Stimulated activated CD8-positive, alpha-beta memory T cell treated with anti-CD3 and anti-CD28 coated beads, Interleukin-4, amount 100 ng/mL, for 1 hour (primary cell): Measurements from ENCODE around the gene CHN2.

Experiments used
- DNase-seq, 2 donors: peaks; one replicate each; pipeline ENCODE4 v3.0.0-alpha.2; 2020; ENCODE audit warnings: low read depth in 2 of 2, low spot score in 1 of 2

The CHN2 gene

GRCh38 chr7:29224726-29225125, 30.2 kb downstream of the CHN2 start:
- DNase-seq = no peak

- DNase-seq = no peak
Measured at GRCh38 chr7:29228289-29229011, 33.9 kb downstream of the CHN2 start.

GRCh38 chr7:29229066-29229465, 34.5 kb downstream of the CHN2 start:
- no peak for DNase-seq

- no peak for DNase-seq
Measured at GRCh38 chr7:29229946-29230345, 35.4 kb downstream of the CHN2 start.

- no peak for DNase-seq
Measured at GRCh38 chr7:29230871-29231345, 36.3 kb downstream of the CHN2 start.

GRCh38 chr7:29231671-29232232, 37.2 kb downstream of the CHN2 start:
- DNase-seq = no peak

GRCh38 chr7:29234438-29234837, 39.9 kb downstream of the CHN2 start:
- DNase-seq = no peak

- DNase-seq = no peak
Measured at GRCh38 chr7:29236071-29236580, 41.6 kb downstream of the CHN2 start.

- no peak for DNase-seq
Measured at GRCh38 chr7:29236649-29237048, 42.1 kb downstream of the CHN2 start.

- no peak for DNase-seq
Measured at GRCh38 chr7:29237489-29237888, 42.9 kb downstream of the CHN2 start.

- no peak for DNase-seq
Measured at GRCh38 chr7:29239638-29240037, 45.1 kb downstream of the CHN2 start.

- no peak for DNase-seq
Measured at GRCh38 chr7:29242265-29242664, 47.7 kb downstream of the CHN2 start.

GRCh38 chr7:29243910-29244655, 49.5 kb downstream of the CHN2 start:
- no peak for DNase-seq

GRCh38 chr7:29247224-29247962, 52.8 kb downstream of the CHN2 start:
- no peak for DNase-seq

- no peak for DNase-seq
Measured at GRCh38 chr7:29247963-29248236, 53.3 kb downstream of the CHN2 start.

GRCh38 chr7:29248713-29249382, 54.3 kb downstream of the CHN2 start:
- no peak for DNase-seq

- DNase-seq = no peak
Measured at GRCh38 chr7:29249383-29249750, 54.8 kb downstream of the CHN2 start.

- DNase-seq = no peak
Measured at GRCh38 chr7:29249860-29250259, 55.3 kb downstream of the CHN2 start.

GRCh38 chr7:29253225-29253624, 58.6 kb downstream of the CHN2 start:
- DNase-seq = no peak

- no peak for DNase-seq
Measured at GRCh38 chr7:29254591-29254990, 60.0 kb downstream of the CHN2 start.
